ENCODE measurements around the gene CHCHD2.

DNA sequence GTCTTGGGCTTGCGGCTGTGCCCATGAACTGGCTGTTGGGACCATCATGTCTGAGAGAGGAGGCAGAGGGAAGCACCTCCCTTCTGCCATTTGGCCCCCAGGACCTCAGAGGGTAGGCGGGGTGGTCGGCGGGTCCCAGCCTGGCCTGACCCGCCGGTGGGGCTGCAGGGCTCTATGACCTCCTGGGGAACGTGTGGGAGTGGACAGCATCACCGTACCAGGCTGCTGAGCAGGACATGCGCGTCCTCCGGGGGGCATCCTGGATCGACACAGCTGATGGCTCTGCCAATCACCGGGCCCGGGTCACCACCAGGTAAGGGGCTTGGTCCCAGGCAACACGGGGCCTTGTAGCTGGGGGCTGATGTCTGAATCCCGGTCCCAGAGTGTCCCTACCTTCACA, 28.1 kb downstream of the CHCHD2 start:
- no peak for TF ChIP-seq AFF4 (CRISPR knock-in tag; IDR thresholded peaks at IDR 0.05)
- no peak for TF ChIP-seq FOXK2 (IDR thresholded peaks at IDR 0.05)

Measured in HepG2 (cell line).